GM19467 (cell line): ENCODE measurements around the gene TSEN15.
"Not testable (repeated sequence)": the region's sequence is repeated elsewhere in the genome, so short reads cannot be mapped to it uniquely, and the experiment has no call there.

ENCODE experiments used
- ATAC-seq: cut with Tn5 transposase; IDR thresholded peaks from one replicate; pipeline ENCODE4 v1.9.1; 2021; ENCODE audit warnings: mild to moderate bottlenecking, moderate library complexity; ENCODE audit not compliant: unreplicated experiment

TSEN15 gene

GRCh38 chr1:184096005-184096404 is 44.5 kb downstream of the TSEN15 start:
- ATAC-seq, result no peak

GRCh38 chr1:184096580-184096979 is 45.0 kb downstream of the TSEN15 start:
- ATAC-seq, result not testable (repeated sequence)

- ATAC-seq, result no peak
Observed at GRCh38 chr1:184101141-184101540, 49.6 kb downstream of the TSEN15 start.

- no peak for ATAC-seq
Observed at GRCh38 chr1:184101571-184101970, 50.0 kb downstream of the TSEN15 start.

GRCh38 chr1:184110272-184111204 is 59.0 kb downstream of the TSEN15 start:
- no peak for ATAC-seq

- no peak for ATAC-seq
Observed at GRCh38 chr1:184112176-184112948, 60.8 kb downstream of the TSEN15 start.

- ATAC-seq, result no peak
Observed at GRCh38 chr1:184113251-184113650, 61.7 kb downstream of the TSEN15 start.

- no peak for ATAC-seq
Observed at GRCh38 chr1:184114818-184115398, 63.4 kb downstream of the TSEN15 start.

GRCh38 chr1:184116287-184116686 is 64.8 kb downstream of the TSEN15 start:
- no peak for ATAC-seq

GRCh38 chr1:184118046-184118445 is 66.5 kb downstream of the TSEN15 start:
- ATAC-seq, result no peak
